Panc1 (cell line): ENCODE data around the gene FAM149B1.
"Not testable (repeated sequence)": the region's sequence is repeated elsewhere in the genome, so short reads cannot be mapped to it uniquely, and the experiment has no call there.

Experiments
- SIN3A ChIP-seq: IDR thresholded peaks from 2 replicates; pipeline ENCODE4 v1.6.1; 2012; ENCODE audit warnings: low read depth, mild to moderate bottlenecking, low read length, moderate library complexity, borderline replicate concordance; ENCODE audit not compliant: insufficient read depth
- TF ChIP-seq, protein P1 (sequence below): fragments of 450-650 bp; IDR thresholded peaks from 2 replicates; pipeline ENCODE4 v1.5.1; 2017; ENCODE audit warnings: mild to moderate bottlenecking
- TF ChIP-seq, protein P2 (sequence below), 2 experiments: IDR thresholded peaks; 2 replicates each; pipeline ENCODE4 v1.6.1; 2011 to 2012; ENCODE audit warnings: low read depth in 2 of 2, control low read depth in 1 of 2, low read length in 1 of 2, mild to moderate bottlenecking in 1 of 2, moderate library complexity in 1 of 2; ENCODE audit not compliant: insufficient read depth in 1 of 2

DNA sequence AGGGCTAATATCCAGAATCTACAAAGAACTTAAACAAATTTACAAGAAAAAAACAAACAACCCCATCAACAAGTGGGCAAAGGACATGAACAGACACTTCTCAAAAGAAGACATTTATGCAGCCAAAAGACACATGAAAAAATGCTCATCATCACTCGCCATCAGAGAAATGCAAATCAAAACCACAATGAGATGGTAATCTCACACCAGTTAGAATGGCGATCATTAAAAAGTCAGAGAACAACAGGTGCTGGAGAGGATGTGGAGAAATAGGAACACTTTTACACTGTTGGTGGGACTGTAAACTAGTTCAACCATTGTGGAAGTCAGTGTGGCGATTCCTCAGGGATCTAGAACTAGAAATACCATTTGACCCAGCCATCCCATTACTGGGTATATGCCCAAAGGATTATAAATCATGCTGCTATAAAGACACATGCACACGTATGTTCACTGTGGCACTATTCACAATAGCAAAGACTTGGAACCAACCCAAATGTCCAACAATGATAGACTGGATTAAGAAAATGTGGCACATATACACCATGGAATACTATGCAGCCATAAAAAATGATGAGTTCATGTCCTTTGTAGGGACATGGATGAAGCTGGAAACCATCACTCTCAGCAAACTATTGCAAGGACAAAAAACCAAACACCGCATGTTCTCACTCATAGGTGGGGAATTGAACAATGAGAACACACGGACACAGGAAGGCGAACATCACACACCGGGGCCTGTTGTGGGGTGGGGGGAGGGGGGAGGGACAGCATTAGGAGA is 17.1 kb upstream of the FAM149B1 start:
- TF ChIP-seq, protein P1, sequence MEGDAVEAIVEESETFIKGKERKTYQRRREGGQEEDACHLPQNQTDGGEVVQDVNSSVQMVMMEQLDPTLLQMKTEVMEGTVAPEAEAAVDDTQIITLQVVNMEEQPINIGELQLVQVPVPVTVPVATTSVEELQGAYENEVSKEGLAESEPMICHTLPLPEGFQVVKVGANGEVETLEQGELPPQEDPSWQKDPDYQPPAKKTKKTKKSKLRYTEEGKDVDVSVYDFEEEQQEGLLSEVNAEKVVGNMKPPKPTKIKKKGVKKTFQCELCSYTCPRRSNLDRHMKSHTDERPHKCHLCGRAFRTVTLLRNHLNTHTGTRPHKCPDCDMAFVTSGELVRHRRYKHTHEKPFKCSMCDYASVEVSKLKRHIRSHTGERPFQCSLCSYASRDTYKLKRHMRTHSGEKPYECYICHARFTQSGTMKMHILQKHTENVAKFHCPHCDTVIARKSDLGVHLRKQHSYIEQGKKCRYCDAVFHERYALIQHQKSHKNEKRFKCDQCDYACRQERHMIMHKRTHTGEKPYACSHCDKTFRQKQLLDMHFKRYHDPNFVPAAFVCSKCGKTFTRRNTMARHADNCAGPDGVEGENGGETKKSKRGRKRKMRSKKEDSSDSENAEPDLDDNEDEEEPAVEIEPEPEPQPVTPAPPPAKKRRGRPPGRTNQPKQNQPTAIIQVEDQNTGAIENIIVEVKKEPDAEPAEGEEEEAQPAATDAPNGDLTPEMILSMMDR = not testable (repeated sequence)
- TF ChIP-seq, protein P2, sequence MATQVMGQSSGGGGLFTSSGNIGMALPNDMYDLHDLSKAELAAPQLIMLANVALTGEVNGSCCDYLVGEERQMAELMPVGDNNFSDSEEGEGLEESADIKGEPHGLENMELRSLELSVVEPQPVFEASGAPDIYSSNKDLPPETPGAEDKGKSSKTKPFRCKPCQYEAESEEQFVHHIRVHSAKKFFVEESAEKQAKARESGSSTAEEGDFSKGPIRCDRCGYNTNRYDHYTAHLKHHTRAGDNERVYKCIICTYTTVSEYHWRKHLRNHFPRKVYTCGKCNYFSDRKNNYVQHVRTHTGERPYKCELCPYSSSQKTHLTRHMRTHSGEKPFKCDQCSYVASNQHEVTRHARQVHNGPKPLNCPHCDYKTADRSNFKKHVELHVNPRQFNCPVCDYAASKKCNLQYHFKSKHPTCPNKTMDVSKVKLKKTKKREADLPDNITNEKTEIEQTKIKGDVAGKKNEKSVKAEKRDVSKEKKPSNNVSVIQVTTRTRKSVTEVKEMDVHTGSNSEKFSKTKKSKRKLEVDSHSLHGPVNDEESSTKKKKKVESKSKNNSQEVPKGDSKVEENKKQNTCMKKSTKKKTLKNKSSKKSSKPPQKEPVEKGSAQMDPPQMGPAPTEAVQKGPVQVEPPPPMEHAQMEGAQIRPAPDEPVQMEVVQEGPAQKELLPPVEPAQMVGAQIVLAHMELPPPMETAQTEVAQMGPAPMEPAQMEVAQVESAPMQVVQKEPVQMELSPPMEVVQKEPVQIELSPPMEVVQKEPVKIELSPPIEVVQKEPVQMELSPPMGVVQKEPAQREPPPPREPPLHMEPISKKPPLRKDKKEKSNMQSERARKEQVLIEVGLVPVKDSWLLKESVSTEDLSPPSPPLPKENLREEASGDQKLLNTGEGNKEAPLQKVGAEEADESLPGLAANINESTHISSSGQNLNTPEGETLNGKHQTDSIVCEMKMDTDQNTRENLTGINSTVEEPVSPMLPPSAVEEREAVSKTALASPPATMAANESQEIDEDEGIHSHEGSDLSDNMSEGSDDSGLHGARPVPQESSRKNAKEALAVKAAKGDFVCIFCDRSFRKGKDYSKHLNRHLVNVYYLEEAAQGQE (IDR thresholded peaks at IDR 0.05; ENCODE audit: insufficient read depth in 1 of 2, low read depth in 2 of 2, low read length in 1 of 2) = not testable (repeated sequence)
- not testable (repeated sequence) for TF ChIP-seq SIN3A
